GM18867 (cell line): Measurements from ENCODE around the gene GIPC1.
"Not testable (repeated sequence)": the region's sequence is repeated elsewhere in the genome, so short reads cannot be mapped to it uniquely, and the experiment has no call there.

Experiments
- ATAC-seq: cut with Tn5 transposase; IDR thresholded peaks from one replicate; pipeline ENCODE4 v1.9.1; 2021; ENCODE audit warnings: mild to moderate bottlenecking, moderate library complexity; ENCODE audit not compliant: unreplicated experiment

The GIPC1 gene

GRCh38 chr19:14517840-14518505 lies 22.0 kb upstream of the GIPC1 start, which contains the start of gene DNAJB1:
DNAJB1 (minus strand) TSS chr19:14518397; CDS start chr19:14518349, 48 bp downstream.
- peak; percentile 63 for ATAC-seq

DNA sequence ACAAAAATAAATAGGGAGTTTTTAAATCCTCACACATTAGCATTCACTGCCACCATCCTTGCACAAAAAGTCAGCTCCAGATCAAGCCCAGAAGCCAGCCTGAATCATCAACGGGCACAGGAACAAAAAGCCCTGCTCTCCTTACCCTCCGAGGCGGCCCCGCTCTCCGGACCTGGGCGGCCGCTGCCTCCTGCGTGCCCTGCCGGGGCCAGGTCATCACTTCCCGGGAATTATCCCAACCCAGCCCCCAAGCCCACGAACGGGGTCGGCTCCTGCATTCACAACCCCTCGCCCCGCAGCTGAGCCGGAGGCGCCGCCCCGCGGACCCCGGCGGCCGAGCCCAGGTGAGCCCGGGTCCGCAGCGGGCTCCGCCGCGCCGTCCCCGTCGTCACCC lies 21.5 kb upstream of the GIPC1 start:
- no peak for ATAC-seq

DNA sequence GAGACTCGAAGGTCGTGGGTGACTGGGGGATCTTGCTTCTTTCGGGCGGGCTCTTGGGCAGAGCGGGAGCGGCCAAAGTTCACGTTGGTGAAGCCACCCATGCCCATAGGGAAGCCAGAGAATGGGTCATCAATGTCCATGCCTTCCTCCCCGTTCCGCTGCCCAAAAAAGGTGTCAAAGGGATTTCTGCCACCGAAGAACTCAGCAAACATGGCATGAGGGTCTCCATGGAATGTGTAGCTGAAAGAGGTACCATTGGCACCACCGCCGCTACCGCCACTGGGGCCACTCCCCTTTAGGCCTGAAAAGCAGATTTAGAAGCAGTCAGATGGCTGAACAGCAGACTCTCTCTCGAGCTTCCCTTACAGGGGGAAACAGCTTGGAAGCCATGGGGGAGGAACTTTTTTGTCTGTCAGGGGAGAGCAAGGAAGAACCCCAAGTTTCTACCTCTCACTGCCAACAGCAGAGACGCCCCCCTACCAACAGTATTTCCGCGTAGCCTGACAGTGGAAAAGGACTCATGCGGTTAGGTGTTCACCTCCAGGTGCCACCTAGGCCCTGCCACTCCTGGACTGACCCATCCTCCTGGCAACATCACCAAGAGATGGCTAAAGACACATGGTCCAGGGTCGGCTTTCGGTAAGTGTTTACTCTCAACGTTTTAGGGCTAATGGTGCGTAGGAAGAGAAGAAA lies 21.0 kb upstream of the GIPC1 start:
- ATAC-seq = no peak

DNA sequence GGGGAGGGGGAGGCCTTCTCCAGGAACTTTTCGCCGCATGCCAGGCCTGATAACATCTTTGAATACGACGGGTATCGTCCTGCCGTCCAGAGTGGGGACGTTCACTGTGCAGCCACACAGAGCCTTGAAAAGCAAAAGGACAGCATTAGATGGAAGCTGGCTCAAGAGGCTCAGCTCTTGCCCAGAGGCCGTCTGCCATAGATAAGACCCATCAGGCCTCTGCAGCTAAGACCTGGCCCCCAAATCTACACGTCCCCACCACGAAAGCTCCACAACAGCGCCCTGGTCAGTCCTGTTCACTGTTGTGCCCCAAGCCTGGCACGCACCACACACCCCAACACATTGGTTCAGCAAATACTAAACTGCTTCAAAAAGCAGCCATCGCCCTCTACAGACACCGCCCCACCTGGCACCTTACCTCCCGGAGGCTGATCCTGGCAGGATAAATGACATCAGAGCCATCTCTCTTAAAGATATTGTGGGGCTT lies 20.2 kb upstream of the GIPC1 start:
- no peak for ATAC-seq

DNA sequence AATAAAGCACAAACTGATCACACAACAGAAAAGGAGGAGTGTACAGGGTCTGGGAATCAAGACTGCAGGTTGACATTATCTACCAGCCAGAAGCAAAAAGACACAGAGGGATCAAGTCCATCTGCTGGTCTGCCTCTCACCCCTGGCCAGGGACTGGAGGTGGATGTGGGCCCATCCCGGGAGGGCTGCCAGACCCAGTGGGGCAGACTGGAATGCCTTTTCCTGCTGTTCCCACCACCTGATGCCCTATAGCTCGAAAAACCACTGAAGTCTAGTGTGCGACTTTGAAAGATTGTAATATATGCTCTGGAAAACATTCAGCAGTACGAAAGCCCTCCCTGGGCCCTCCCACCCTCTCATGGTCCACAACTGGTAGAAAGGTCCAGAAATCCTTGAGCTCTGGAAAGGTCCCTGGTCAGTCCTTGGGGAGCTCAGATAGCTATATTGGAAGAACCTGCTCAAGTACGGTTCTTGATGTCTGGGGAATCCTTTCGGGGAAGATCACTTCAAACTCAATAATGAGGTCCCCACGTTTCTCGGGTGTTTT lies 19.6 kb upstream of the GIPC1 start:
- ATAC-seq = no peak

DNA sequence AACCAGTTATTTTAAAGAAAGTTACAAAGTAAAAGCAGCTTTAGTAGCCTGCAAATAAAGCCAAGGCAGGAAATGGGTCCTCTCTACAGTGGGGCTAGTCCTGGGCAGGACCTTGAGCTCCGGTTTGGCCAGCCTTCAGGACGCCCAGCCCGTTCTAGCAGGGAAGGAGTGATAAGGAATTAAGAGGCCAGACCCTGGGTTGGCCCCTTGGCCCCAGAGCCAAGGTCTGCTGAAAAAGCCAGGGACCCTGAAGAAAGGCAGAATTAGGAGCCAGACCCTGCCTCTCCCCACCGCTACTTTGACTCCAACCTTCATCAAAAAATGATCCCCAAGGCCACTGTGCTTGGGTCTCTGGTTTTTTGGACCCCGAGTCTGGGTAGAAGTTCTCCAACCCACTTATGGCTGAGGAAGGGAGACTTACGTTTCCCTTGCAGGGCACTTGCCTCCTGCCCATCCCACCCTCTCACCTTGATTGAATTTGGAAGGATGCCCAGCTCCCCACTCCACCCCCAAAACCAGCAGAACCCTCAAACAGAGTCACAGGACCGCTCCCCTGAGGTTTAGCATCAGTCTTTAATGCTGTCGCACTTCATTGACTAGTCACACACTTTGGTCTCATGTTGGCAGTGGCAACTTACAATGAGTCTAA lies 18.4 kb upstream of the GIPC1 start:
- no peak for ATAC-seq

- ATAC-seq = no peak
These were observed 16.6 kb upstream of the GIPC1 start for GRCh38 chr19:14512406-14512961.

DNA sequence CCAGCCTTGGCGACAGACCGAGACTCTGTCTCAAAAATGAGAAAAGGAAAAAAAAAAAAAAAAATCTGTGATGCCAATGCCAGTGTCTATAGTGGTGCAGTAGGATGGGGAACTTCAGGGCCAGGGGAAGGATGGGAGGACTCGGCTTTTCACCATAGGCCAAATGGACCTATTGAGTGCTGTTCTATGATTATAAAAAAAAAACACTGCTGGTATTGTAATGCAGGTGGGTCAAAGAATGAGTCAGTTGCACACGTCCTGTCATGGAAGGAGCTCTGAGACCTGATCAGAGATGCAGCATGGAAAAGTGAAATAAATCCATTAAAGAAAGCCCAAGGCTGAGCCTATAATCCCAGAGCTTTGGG lies 15.3 kb upstream of the GIPC1 start:
- no peak for ATAC-seq

DNA sequence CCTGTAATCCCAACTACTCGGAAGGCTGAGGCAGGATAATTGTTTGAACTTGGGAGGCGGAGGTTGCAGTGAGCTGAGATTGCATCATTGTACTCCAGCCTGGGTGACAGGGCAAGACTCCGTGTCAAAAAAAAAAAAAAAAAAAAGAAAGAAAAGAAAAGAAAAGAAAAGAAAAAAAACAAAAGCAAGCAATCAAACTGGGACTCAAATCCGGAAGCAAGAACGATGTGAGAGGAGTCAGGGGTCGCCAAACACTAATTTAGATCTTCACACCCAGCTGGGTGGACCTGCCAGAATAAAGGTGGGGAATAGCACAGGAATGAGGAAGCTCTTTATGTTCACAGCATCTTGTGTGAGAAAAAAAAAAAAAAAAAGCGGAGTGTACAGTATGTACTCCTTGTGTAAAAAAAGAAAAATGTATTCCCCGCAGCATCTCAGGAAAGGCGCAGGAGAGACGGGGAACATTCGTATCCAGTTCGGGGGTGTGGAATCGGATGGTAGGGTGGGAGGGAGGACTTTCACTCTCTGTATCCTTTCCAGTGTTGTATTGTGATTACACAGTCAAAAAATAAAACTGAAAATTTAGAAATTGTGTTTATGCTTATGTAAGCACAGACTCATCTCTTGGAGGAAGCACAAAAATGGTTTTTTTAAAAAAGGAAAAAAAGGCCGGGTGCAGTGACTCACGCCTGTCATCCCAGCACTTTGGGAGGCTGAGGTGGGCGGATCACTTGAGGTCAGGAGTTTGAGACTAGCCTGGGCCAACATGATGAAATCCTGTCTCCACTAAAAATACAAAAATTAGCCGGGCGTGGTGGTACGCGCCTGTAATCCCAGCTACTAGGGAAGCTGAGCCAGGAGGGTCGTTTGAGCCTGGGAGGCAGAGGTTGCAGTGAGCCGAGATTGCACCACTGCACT lies 14.6 kb upstream of the GIPC1 start:
- ATAC-seq = no peak

DNA sequence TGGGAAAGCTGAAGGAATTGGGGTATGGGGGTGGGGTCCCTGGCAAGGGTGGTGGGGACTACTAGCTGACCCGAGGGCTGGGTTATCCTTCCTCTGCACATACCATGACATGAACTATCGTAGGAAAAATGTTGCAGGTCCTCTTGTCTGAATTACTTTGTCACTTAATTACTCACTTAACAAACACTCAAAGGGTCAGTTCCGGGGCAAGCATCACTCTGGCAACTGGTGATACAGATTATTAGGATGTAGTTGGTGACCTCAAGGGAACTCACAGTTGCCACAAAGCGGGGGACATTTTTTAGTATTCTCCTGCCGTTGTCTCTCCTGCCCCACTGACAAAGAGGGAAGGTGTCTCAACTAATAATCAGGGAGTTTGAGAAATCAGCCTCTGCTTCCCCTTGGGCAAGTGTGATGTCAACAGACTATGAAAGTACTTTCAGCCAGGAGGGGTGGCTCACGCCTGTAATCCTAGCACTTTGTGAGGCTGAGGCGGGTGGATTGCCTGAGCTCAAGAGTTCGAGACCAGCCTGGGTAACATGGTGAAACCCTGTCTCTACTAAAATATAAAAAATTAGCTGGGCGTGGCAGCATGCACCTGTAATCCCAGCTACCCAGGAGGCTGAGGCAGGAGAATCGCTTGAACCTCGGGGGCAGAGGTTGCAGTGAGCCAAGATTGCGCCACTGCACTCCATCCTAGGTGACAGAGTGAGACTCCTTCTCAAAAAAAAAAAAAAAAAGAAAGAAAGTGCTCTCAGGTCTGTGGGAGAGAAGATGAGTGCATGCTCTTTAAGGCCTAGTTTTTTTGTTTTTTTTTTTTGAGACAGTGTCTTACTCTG lies 12.0 kb upstream of the GIPC1 start:
- no peak for ATAC-seq

- ATAC-seq = no peak
These were observed 9.7 kb upstream of the GIPC1 start for GRCh38 chr19:14505488-14506239.

GRCh38 chr19:14504575-14504974 lies 8.6 kb upstream of the GIPC1 start:
- not testable (repeated sequence) for ATAC-seq

DNA sequence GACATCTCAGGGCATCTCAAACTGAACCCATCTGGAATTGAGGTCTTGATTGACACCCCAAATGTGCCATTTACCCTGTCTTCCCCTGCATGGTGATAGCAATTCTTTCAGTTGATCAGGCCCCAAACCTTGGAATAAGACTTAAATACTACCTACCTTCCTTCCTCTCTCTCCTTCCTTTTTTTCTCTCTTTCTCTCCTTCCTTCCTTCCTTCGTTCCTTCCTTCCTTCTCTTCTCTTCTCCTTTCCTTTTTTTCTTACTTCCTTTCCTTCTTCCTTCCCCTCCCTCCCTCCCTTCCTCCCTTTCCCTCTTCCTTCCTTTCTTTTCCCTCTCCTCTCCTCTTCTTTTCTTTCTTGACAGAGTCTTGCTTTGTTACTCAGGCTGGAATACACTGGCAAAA lies 7.4 kb upstream of the GIPC1 start:
- ATAC-seq = no peak

GRCh38 chr19:14502334-14503092 lies 6.6 kb upstream of the GIPC1 start:
- no peak for ATAC-seq

- no peak for ATAC-seq
These were observed 1.4 kb upstream of the GIPC1 start for GRCh38 chr19:14497228-14497921.

- no peak for ATAC-seq
These were observed 904 bp upstream of the GIPC1 start for GRCh38 chr19:14496834-14497227.

DNA sequence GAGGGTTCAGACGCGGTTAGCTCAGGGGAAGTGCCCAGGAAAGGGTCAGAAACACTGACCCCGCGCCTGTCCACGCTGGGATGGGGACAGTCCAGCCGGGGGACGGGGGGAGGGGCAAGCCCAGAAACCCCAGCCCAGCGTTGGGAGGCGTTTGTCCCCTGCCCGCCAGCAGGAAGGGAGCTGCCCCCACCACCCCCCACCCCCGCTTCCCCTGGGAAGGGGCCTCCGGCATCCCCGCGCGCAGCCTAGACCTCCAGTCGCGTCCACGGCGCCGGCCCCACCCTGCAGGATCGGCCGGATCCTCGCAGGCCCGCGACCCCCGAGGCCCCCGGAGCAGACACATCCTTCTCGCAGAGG lies 277 bp downstream of the GIPC1 start:
- no peak for ATAC-seq
